DND-41 (cell line): Measurements from ENCODE around the gene GIMD1.

ENCODE experiments used
- CTCF ChIP-seq: IDR thresholded peaks from 2 replicates; pipeline ENCODE4 v1.5.1; 2012; ENCODE audit warnings: borderline replicate concordance, low read length, moderate library complexity, mild to moderate bottlenecking; ENCODE audit not compliant: poor library complexity, severe bottlenecking; ENCODE audit errors: extremely low read depth
- EZH2 ChIP-seq: IDR thresholded peaks from 3 replicates; pipeline ENCODE4 v1.6.1; 2012; ENCODE audit warnings: borderline replicate concordance, low read depth, mild to moderate bottlenecking, moderate library complexity, low read length, inconsistent platforms; ENCODE audit not compliant: severe bottlenecking

- TF ChIP-seq EZH2 (no peak), CTCF (no peak)
Measured at GRCh38 chr4:106337916-106338315, 30.7 kb downstream of the GIMD1 start.
